Stimulated activated CD8-positive, alpha-beta memory T cell treated with anti-CD3 and anti-CD28 coated beads, Interleukin-7, amount 100 ng/mL, for 48 hours (primary cell): Measurements from ENCODE around the gene RASSF8.

Experiments used
- DNase-seq, 2 donors: peaks; one replicate each; pipeline ENCODE4 v3.0.0-alpha.2; 2020; ENCODE audit warnings: low read depth in 1 of 2; ENCODE audit errors: extremely low read depth in 1 of 2

RASSF8 gene, protein sequence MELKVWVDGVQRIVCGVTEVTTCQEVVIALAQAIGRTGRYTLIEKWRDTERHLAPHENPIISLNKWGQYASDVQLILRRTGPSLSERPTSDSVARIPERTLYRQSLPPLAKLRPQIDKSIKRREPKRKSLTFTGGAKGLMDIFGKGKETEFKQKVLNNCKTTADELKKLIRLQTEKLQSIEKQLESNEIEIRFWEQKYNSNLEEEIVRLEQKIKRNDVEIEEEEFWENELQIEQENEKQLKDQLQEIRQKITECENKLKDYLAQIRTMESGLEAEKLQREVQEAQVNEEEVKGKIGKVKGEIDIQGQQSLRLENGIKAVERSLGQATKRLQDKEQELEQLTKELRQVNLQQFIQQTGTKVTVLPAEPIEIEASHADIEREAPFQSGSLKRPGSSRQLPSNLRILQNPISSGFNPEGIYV

GRCh38 chr12:25958428-25959070 is at the start of gene RASSF8:
RASSF8 (plus strand) TSS chr12:25958682; CDS start chr12:26055344, 96,662 bp downstream.
- no peak for DNase-seq

DNA sequence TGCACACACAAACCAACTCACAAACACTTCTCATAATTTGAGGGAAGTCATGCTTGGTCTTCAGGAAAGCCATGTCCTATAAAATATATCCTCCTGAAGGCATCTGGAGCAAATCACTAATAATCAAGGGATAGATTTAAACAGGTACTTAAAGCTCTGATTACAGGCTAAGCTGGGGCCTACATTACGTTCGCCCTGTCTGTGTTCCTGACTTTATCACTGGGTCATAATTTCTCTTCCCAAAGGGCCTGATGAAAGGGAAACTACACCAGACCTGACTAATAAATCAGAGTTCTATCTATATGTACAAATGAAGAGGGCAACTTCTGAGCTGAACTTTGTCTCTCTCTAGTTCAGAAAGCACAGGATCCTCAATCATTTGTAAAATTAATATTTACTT is 43.9 kb upstream of the RASSF8 start:
- DNase-seq = no peak

GRCh38 chr12:25924491-25925001 is 33.9 kb upstream of the RASSF8 start:
- no peak for DNase-seq

- DNase-seq = no peak
These were observed 33.4 kb upstream of the RASSF8 start for GRCh38 chr12:25925064-25925463.

- no peak for DNase-seq
These were observed 31.9 kb upstream of the RASSF8 start for GRCh38 chr12:25926536-25926935.

GRCh38 chr12:25929142-25929541 is 29.3 kb upstream of the RASSF8 start:
- DNase-seq = no peak

GRCh38 chr12:25932971-25933370 is 25.5 kb upstream of the RASSF8 start:
- DNase-seq = no peak

- no peak for DNase-seq
These were observed 24.0 kb upstream of the RASSF8 start for GRCh38 chr12:25934456-25934855.

GRCh38 chr12:25935355-25936144 is 22.9 kb upstream of the RASSF8 start:
- DNase-seq = no peak

DNA sequence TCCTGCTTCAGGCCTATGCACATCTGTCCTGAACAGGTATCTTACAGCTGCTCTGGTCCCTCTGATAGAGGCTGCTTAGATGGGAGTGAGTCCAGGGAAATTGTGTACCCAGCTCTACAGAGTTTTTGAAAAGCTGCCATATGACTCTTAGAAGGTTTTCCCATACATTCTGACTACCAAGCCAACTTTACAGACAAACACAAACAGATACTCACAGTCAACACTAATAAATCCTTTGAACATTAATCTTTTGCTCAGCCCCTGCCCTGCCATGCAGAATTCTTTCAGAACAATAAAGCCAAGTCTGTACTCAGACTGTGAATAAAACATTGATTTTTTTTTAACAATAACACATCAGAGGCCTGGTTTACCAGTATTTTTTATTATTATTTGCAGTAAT is 21.4 kb upstream of the RASSF8 start:
- no peak for DNase-seq

GRCh38 chr12:25938581-25938980 is 19.9 kb upstream of the RASSF8 start:
- no peak for DNase-seq

- no peak for DNase-seq
These were observed 18.9 kb upstream of the RASSF8 start for GRCh38 chr12:25939606-25940005.

DNA sequence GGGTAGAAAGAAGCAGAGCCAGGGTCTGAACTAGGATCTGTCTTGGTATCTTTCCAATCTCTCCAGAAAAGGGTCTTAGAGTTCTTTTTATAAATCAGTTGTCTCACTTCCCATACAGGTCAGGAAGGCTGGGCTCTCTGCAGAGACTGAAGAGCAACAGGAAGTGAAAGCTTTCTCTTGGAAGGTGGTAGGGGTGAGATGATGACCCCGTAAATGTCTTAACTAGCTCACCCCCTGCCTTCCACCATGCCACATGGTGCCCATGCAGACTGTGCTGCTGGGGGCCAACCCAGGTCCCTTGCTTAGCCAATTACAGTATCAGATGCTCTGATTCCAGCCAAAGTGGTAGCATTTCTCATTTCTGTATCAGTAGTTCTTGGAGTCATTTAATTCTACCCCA is 17.6 kb upstream of the RASSF8 start:
- no peak for DNase-seq

DNA sequence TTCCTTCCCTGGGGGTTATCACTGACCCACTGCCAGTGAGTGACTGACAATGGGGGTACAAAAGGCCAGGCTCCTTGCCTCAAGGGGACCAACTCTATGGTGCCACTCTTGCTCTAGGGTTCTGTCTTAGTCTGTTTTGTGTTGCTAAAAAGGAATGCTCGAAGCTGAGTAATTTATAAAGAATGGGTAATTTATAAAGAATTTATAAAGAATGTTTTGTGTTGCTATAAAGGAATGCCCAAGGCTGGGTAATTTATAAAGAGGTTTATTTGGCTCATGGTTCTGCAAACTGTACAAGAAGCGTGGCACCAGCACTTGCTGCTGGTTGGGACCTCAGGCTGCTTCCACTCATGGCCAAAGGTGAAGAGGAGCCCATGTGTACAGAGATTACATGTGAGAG is 15.8 kb upstream of the RASSF8 start:
- DNase-seq = no peak

GRCh38 chr12:25943940-25944339 is 14.5 kb upstream of the RASSF8 start:
- no peak for DNase-seq

GRCh38 chr12:25949343-25949742 is 9.1 kb upstream of the RASSF8 start:
- no peak for DNase-seq

DNA sequence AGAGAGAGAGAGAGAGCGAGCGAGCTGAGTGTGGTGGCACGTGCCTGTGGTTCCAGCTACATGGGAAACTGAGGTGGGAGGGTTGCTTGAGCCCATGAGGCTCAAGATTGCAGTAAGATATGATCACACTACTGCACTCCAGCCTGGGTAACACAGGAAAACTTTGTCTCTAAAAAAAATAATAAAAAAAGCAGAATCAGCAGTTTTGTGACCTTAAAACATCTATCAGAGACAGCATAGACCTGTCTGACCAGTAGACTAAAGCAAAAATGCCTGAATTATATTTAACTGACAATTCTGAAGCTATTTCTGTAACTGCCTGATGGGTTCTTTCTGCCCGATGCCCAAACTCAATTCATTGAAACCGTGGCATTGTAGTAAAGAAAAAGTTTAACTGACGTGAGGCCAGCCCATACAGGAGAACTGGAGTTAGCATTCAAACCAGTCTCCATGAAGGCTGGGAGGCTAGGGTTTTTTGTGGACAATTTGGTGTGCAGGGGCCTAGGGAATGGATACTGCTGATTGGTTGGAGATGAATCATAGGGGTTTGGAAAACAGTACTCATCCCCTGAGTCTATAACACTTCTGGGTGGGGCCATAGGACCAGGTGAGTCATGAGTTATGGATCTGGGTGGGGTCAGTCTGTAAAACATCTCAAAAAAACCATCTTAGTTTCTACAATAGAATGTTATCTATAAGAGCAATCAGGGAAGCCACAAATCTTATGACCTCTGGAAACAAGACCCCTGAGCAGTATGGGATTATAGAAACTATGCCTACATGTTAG is 8.0 kb upstream of the RASSF8 start:
- no peak for DNase-seq

DNA sequence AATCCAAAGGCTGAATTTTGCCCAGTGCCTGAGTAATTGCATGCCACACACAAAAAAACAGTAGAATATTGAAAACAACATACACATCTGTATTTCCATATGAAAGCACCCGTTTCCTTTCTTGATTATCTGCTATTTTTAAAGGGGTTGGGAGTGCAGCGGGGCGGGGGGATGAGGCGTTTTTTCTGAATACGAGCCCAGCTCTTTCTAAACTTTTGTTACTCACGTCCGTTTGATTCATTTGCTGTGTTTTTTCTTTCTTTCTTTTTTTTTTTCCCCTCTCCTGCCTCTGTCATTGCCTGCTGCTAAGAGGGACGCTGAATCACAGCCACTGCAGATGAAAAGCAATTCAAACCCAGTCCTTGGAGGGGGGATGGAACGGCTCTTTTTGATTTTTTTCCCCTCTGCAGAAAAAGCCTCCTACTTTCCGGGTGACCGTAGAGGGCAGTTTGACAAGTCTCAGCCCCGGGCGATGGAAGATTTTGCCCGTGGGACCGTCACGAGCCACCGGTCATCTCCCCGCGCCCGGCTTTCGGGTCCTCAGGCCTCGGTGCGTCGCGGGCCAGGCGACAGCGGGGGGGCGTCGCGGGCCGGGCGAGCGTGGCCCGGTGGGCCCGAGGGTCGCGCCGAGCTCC is 572 bp upstream of the RASSF8 start:
- DNase-seq = no peak

GRCh38 chr12:25959071-25959961 is 834 bp downstream of the RASSF8 start:
- no peak for DNase-seq
